Parathyroid adenoma (tissue), 2 donors: ENCODE data around the gene ZBTB9.

Experiments used
- H2AFZ ChIP-seq: fragments of 300-600 bp; sonication (generic); one replicate; pipeline ENCODE4 v1.7.0; 2017; ENCODE audit warnings: antibody characterized with exemption, mild to moderate bottlenecking
- H3K27ac ChIP-seq: fragments of 300-600 bp; sonication (generic); one replicate; pipeline ENCODE4 v1.7.0; 2017
- H3K27me3 ChIP-seq: fragments of 300-600 bp; sonication (generic); one replicate; pipeline ENCODE4 v1.7.0; 2017; ENCODE audit warnings: low read length; ENCODE audit not compliant: control insufficient read depth, insufficient read depth
- H3K36me3 ChIP-seq: fragments of 300-600 bp; sonication (generic); one replicate; pipeline ENCODE4 v1.7.0; 2017; ENCODE audit warnings: low read length; ENCODE audit not compliant: control insufficient read depth, insufficient read depth
- H3K4me1 ChIP-seq: fragments of 300-600 bp; sonication (generic); one replicate; pipeline ENCODE4 v1.7.0; 2017; ENCODE audit warnings: control low read depth
- H3K4me2 ChIP-seq: fragments of 300-600 bp; sonication (generic); one replicate; pipeline ENCODE4 v1.7.0; 2017; ENCODE audit warnings: low read length
- H3K4me3 ChIP-seq: fragments of 300-600 bp; sonication (generic); one replicate; pipeline ENCODE4 v1.7.0; 2017; ENCODE audit warnings: low read depth, low read length
- H3K79me2 ChIP-seq: fragments of 300-600 bp; sonication (generic); one replicate; pipeline ENCODE4 v1.7.0; 2017; ENCODE audit warnings: control low read depth
- H3K9ac ChIP-seq: fragments of 300-600 bp; sonication (generic); one replicate; pipeline ENCODE4 v1.7.0; 2017; ENCODE audit warnings: mild to moderate bottlenecking
- H3K9me3 ChIP-seq: fragments of 300-600 bp; sonication (generic); one replicate; pipeline ENCODE4 v1.7.0; 2017; ENCODE audit warnings: low read length; ENCODE audit not compliant: control insufficient read depth
- CTCF ChIP-seq: fragments of 300-600 bp; sonication (generic); IDR thresholded peaks from one replicate; pipeline ENCODE4 v1.7.0; 2017; ENCODE audit warnings: antibody characterized with exemption, mild to moderate bottlenecking
- donor health status: primary hyperparathyroidism.

ZBTB9 gene

GRCh38 chr6:33504486-33504885 is 50.1 kb downstream of the ZBTB9 start:
- H3K9me3 ChIP-seq = no peaks in the 10 kb centered on the region

GRCh38 chr6:33505548-33506370 is 51.4 kb downstream of the ZBTB9 start:
- H3K4me3 ChIP-seq = no peak overlapping the region
- H3K4me2 ChIP-seq = no peak overlapping the region
- no peak overlapping the region for H2AFZ ChIP-seq
- H3K4me1 ChIP-seq = no peaks in the 10 kb centered on the region
- TF ChIP-seq CTCF = no peak
- H3K27ac ChIP-seq = no peak overlapping the region
- no peaks in the 10 kb centered on the region for H3K27me3 ChIP-seq
- H3K36me3 ChIP-seq = no peaks in the 10 kb centered on the region
- H3K9ac ChIP-seq = no peak overlapping the region
- no peaks in the 10 kb centered on the region for H3K9me3 ChIP-seq
- H3K79me2 ChIP-seq = no peaks in the 10 kb centered on the region

More at GRCh38 chr6:33504486-33504885, 50.1 kb downstream of the ZBTB9 start:
- no peak overlapping the region for H3K27ac ChIP-seq
- no peak for TF ChIP-seq CTCF
- H3K36me3 ChIP-seq = no peaks in the 10 kb centered on the region
- no peaks in the 10 kb centered on the region for H3K4me1 ChIP-seq
- no peaks in the 10 kb centered on the region for H3K27me3 ChIP-seq
- no peaks in the 10 kb centered on the region for H3K79me2 ChIP-seq
- H2AFZ ChIP-seq = no peak overlapping the region
- H3K9ac ChIP-seq = no peak overlapping the region
- H3K4me2 ChIP-seq = no peak overlapping the region
- no peak overlapping the region for H3K4me3 ChIP-seq
